Body of pancreas (tissue), 4 donors: ENCODE data around the gene HCAR2. TPM values are rescaled to one million over a fixed set of nuclear protein-coding genes. Genes with fewer than 3 reads are reported as not detected.

ENCODE experiments used
- ATAC-seq: fragments of 150-250 bp; one replicate; pipeline ENCODE4 v1.9.1; 2016
- DNase-seq, 4 donors: peaks; one replicate each; pipeline ENCODE4 v3.0.0-alpha.2; 2019
- H3K27ac ChIP-seq, 4 donors: fragments of 200-600 bp; sonication (generic); 1 replicate in 3 of 4; 2 replicates in 1 of 4; pipeline versions ENCODE4 v1.5.1 to v1.6.1; 2016 to 2019; ENCODE audit warnings: mild to moderate bottlenecking in 1 of 4, mixed read lengths in 1 of 4, moderate library complexity in 1 of 4
- H3K27me3 ChIP-seq, 2 donors: fragments of 200-600 bp; sonication (generic); one replicate each; pipeline ENCODE4 v1.6.0; 2016; ENCODE audit warnings: mild to moderate bottlenecking in 1 of 2
- H3K36me3 ChIP-seq, 2 donors: fragments of 200-600 bp; sonication (generic); replicated peaks in 1 of 2; 2 replicates each; pipeline ENCODE4 v1.5.1; 2016; ENCODE audit warnings: low read depth in 2 of 2; ENCODE audit not compliant: insufficient read depth in 1 of 2
- H3K4me1 ChIP-seq: fragments of 200-600 bp; sonication (generic); one replicate; pipeline ENCODE4 v1.6.0; 2016
- H3K4me3 ChIP-seq, 2 donors: fragments of 200-600 bp; sonication (generic); 1 replicate in 1 of 2; 2 replicates in 1 of 2; pipeline ENCODE4 v1.5.1; 2016 to 2019
- H3K9me3 ChIP-seq, 3 donors: fragments of 200-600 bp; sonication (generic); 1 replicate in 2 of 3; 2 replicates in 1 of 3; pipeline ENCODE4 v1.5.1; 2016
- POLR2A ChIP-seq, 3 donors: fragments of 450-650 bp; IDR thresholded peaks; one replicate each; pipeline ENCODE4 v1.6.1; 2016; ENCODE audit warnings: antibody characterized with exemption in 3 of 3, mild to moderate bottlenecking in 2 of 3
- WGBS, 2 donors: methylation state at CpG; one replicate each; pipeline ENCODE4 v1.1.5; 2017; 5-methylcytosine and 5-hydroxymethylcytosine counted together
- intact Hi-C: fragments of 100-400 bp; cut with DNase I; formaldehyde crosslinking; loops from one replicate; pipeline ENCODE4 v1.15.1; 2023
- total RNA-seq, 2 donors: library from RNA; depleted of rRNA; stranded (reverse); fragments of >200 nt; gene quantifications; one replicate each; pipeline ENCODE4 v1.1.0, GENCODE V29; 2016
- TF ChIP-seq, protein P1 (sequence below), 7 experiments: fragments of 450-650 bp in 4 of 7; fragments of 200-600 bp in 3 of 7; sonication (generic) in 3 of 7; IDR thresholded peaks; one replicate each; pipeline ENCODE4 v1.5.1; 2016 to 2019; ENCODE audit warnings: antibody characterized with exemption in 7 of 7

HCAR2 gene
- total RNA-seq, 2 donors from 2014 or later = not detected

DNA sequence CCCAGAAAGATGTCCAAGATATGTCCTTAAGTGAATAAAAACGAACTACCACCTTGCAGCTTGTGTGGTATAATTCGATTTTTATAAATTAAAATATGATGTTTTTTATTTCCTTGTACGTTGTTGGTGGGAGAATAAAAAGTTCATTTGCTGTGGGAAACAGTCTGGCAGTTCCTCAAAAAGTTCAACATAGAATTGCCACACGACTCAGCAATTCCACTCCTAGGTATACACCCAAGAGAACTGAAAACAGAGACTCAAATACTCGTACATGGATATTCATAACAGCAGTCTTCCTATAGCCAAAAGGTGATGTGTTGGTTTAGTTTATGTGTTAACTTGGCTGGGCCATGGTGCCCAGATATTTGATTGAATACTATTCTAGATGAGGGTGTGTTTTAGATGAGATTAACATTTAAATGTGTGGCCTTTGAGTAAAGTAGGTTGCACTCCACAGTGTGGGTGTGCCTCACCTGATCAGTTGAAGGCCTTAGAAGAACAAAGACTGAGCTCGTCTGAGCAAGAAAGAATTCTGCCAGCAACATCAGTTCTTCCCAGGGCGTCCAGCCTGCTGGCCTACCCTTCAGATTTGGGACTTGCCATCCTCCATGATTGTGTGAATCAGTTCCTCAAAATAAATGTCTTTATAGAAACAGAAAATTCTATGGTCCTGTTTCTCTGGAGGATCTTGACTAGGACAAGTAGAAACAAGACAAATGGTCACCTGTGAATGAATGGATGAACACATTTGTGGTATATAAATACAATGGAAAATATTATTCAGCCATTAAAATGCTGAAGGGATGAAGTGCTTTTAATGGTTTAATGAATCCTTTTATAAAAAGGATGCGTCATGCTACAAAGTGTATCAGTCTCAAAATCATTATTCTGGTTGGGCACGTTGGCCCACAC is 44.3 kb upstream of the HCAR2 start:
- 67 to 74% methylated on average over 9 of the region's 9 CpGs for WGBS, 2 donors
- ATAC-seq (no peak), DNase-seq (no peak)
- Histone ChIP-seq H3K4me3 (no peak overlapping the region), H3K36me3 (no peaks in the 10 kb centered on the region), H3K27me3 (no peaks in the 10 kb centered on the region), H3K9me3 (no peaks in the 10 kb centered on the region), H3K27ac (no peak overlapping the region), H3K4me1 (no peaks in the 10 kb centered on the region)
- TF ChIP-seq, protein P1, sequence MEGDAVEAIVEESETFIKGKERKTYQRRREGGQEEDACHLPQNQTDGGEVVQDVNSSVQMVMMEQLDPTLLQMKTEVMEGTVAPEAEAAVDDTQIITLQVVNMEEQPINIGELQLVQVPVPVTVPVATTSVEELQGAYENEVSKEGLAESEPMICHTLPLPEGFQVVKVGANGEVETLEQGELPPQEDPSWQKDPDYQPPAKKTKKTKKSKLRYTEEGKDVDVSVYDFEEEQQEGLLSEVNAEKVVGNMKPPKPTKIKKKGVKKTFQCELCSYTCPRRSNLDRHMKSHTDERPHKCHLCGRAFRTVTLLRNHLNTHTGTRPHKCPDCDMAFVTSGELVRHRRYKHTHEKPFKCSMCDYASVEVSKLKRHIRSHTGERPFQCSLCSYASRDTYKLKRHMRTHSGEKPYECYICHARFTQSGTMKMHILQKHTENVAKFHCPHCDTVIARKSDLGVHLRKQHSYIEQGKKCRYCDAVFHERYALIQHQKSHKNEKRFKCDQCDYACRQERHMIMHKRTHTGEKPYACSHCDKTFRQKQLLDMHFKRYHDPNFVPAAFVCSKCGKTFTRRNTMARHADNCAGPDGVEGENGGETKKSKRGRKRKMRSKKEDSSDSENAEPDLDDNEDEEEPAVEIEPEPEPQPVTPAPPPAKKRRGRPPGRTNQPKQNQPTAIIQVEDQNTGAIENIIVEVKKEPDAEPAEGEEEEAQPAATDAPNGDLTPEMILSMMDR (IDR thresholded peaks at IDR 0.05) = no peak
- no peak for TF ChIP-seq POLR2A (IDR thresholded peaks at IDR 0.05)
- intact Hi-C loops = loop anchor here (10.0 kb wide), 1 partner anchor 113 kb away; no protein-coding TSS in a partner anchor

DNA sequence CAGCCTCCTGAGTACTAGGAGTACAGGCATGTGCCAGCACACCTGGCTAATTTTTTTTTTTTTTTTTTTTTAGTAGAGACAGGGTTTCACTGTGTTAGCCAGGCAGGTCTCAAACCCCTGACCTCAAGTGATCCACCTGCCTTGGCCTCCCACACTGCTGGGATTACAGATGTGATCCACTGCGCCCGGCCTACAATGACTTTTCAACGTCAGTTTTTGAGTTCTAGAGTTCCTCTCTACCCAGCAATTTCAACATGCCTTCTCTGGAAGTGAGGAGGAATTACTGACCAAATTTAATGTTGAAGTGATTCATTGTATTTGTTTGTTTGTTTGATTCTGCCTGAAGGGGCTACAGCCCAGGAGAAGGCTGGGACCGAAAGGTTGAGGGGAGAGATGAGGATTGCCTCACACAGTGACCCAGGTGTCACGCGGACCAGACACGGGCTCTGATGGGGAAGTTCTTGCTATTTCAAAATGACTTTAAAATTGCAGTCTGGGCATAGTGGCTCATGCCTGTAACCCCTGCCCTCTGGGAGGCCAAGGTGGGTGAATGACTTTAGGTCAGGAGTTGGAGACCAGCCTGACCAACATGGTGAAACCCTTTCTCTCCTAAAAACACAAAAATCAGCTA is 40.9 kb upstream of the HCAR2 start:
- ATAC-seq (no peak), DNase-seq (peak in 1 of 4 donors; percentile 28)
- Histone ChIP-seq H3K27me3 (no peaks in the 10 kb centered on the region), H3K36me3 (no peaks in the 10 kb centered on the region), H3K4me1 (no peaks in the 10 kb centered on the region), H3K27ac (no peak overlapping the region), H3K9me3 (no peaks in the 10 kb centered on the region), H3K4me3 (no peak overlapping the region)
- TF ChIP-seq, protein P1 (IDR thresholded peaks at IDR 0.05) = no peak
- TF ChIP-seq POLR2A (IDR thresholded peaks at IDR 0.05) = no peak
- 78 to 91% methylated on average over 7 of the region's 7 CpGs for WGBS, 2 donors
- intact Hi-C loops = loop anchor here (10.0 kb wide), 1 partner anchor 109 kb away; no protein-coding TSS in a partner anchor

DNA sequence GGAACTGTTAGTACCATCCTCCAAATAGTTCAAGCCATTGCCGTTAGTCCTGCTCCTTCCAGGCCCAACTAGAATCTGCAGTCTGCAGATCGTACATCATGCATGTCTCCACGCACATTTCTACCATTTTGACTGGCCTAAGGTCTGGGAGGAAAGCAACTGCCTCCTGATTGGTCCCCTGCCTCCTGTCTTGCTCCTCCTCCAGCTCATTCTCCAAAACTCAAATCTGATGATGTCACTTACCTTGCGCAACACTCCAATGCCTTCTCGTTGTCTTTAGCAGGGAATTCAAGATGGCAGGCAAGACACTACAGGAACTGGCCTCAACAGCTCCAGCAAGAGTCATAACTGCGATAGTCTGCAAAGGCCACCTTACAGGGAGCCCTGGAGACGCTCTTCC is 37.2 kb upstream of the HCAR2 start:
- intact Hi-C loops = loop anchor here (10.0 kb wide), 1 partner anchor 106 kb away; no protein-coding TSS in a partner anchor
- Histone ChIP-seq H3K36me3 (no peaks in the 10 kb centered on the region), H3K27me3 (no peaks in the 10 kb centered on the region), H3K9me3 (no peaks in the 10 kb centered on the region), H3K4me1 (no peaks in the 10 kb centered on the region), H3K27ac (no peak overlapping the region), H3K4me3 (no peak overlapping the region)
- 85 to 94% methylated on average over 7 of the region's 7 CpGs for WGBS, 2 donors
- ATAC-seq (no peak), DNase-seq (no peak)
- TF ChIP-seq, protein P1 (IDR thresholded peaks at IDR 0.05) = no peak
- TF ChIP-seq POLR2A (IDR thresholded peaks at IDR 0.05) = no peak

GRCh38 chr12:122738571-122738970 is 35.4 kb upstream of the HCAR2 start:
- H3K27me3 ChIP-seq = no peaks in the 10 kb centered on the region
- no peaks in the 10 kb centered on the region for H3K4me1 ChIP-seq
- no peak for ATAC-seq
- no peaks in the 10 kb centered on the region for H3K9me3 ChIP-seq
- no peaks in the 10 kb centered on the region for H3K36me3 ChIP-seq
- intact Hi-C loops = no loop called here
- TF ChIP-seq, protein P1 (IDR thresholded peaks at IDR 0.05) = no peak
- no peak for TF ChIP-seq POLR2A (IDR thresholded peaks at IDR 0.05)
- H3K27ac ChIP-seq = no peak overlapping the region
- H3K4me3 ChIP-seq = no peak overlapping the region
- WGBS, 2 donors = 73 to 76% methylated on average over 7 of the region's 7 CpGs
- no peak for DNase-seq
